ENCODE measurements around the gene CLDN24. TPM values are rescaled to one million over a fixed set of nuclear protein-coding genes. Genes with fewer than 3 reads are reported as not detected.
"Not testable (repeated sequence)": the region's sequence is repeated elsewhere in the genome, so short reads cannot be mapped to it uniquely, and the experiment has no call there.

Gene CLDN24
- total and polyA plus RNA-seq, 5 donors from 2014 or later: not detected

DNA sequence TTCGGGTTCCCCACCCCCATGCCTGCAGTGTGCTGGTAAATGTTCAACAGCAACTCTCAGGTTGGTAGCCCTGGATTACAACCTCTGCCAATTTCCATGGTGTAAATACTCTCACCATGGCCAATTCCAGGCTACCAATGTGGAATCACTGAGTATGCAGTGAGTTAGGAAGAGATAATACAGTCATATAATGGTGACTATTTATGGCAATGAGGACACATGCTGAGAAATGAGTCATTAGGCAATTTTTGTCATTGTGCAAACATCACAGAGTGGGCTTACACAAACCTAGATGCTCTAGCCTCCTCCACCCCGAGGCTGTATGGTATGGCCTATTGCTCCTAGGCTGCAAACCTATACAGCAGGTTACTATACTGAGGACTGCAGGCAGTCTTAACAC lies 4.6 kb upstream of the CLDN24 start:
- H3K4me1 Mint-ChIP-seq: no peaks in the 10 kb centered on the region
- no peaks in the 10 kb centered on the region for H3K36me3 ChIP-seq (ENCODE audit: control insufficient read depth, insufficient read depth, low read length)
- no peaks in the 10 kb centered on the region for H3K4me1 ChIP-seq (ENCODE audit: control insufficient read depth, insufficient read depth, low read length, poor library complexity, severe bottlenecking)
- H3K4me3 ChIP-seq (ENCODE audit: low read depth, low read length): no peak overlapping the region
- DNase-seq (no peak), ATAC-seq (ENCODE audit: low read depth in 2 of 2) (no peak)
- H3K27me3 ChIP-seq (ENCODE audit: control insufficient read depth, insufficient read depth, low read length): no peaks in the 10 kb centered on the region
- H3K9me3 Mint-ChIP-seq: no peaks in the 10 kb centered on the region
- H3K36me3 Mint-ChIP-seq: peaks cover 5% of the 10 kb centered on the region
- H3K4me3 Mint-ChIP-seq: no peak overlapping the region
- H3K9me3 ChIP-seq (ENCODE audit: control insufficient read depth in 2 of 2, low read length in 2 of 2): no peaks in the 10 kb centered on the region
- no peak overlapping the region for H3K27ac Mint-ChIP-seq
- no peaks in the 10 kb centered on the region for H3K27me3 Mint-ChIP-seq
- no peak overlapping the region for H3K27ac ChIP-seq (ENCODE audit: insufficient read depth, low read length, poor library complexity, severe bottlenecking)

GRCh38 chr4:183326387-183326786 lies 4.2 kb upstream of the CLDN24 start:
- H3K27me3 Mint-ChIP-seq; H3K9me3 Mint-ChIP-seq; H3K4me1 Mint-ChIP-seq; H3K36me3 Mint-ChIP-seq; DNase-seq; H3K4me1 ChIP-seq (ENCODE audit: control insufficient read depth, insufficient read depth, low read length, poor library complexity, severe bottlenecking); H3K4me3 Mint-ChIP-seq; ATAC-seq (ENCODE audit: low read depth in 2 of 2); H3K4me3 ChIP-seq (ENCODE audit: low read depth, low read length); H3K27ac Mint-ChIP-seq; H3K27ac ChIP-seq (ENCODE audit: insufficient read depth, low read length, poor library complexity, severe bottlenecking); H3K36me3 ChIP-seq (ENCODE audit: control insufficient read depth, insufficient read depth, low read length); H3K9me3 ChIP-seq (ENCODE audit: control insufficient read depth in 2 of 2, low read length in 2 of 2); H3K27me3 ChIP-seq (ENCODE audit: control insufficient read depth, insufficient read depth, low read length): not testable (repeated sequence)

DNA sequence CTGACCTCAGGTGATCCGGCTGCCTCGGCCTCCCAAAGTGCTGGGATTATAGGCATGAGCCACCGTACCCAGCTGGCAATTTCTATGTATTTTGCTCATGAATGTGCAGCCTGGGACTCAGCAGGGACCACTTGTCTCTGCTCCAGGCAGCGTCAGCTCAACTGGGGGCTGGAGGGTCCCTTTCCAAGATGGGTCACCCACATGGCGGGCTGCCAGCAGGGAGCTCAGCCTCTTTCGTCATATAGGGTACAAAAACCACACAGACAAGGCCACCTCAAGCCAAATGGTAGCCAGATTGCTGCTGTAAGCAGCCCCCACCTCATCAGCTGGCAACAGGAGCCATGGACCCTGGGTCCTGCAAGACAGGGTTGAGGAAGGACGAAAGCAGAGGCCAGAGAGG lies 2.4 kb upstream of the CLDN24 start:
- Mint-ChIP-seq H3K27ac (no peak overlapping the region), H3K4me3 (no peak overlapping the region), H3K36me3 (peaks cover 5% of the 10 kb centered on the region), H3K4me1 (no peaks in the 10 kb centered on the region), H3K27me3 (peaks cover 8% of the 10 kb centered on the region), H3K9me3 (no peaks in the 10 kb centered on the region)
- Histone ChIP-seq H3K36me3 (ENCODE audit: control insufficient read depth, insufficient read depth, low read length) (no peaks in the 10 kb centered on the region), H3K27ac (ENCODE audit: insufficient read depth, low read length, poor library complexity, severe bottlenecking) (no peak overlapping the region), H3K4me1 (ENCODE audit: control insufficient read depth, insufficient read depth, low read length, poor library complexity, severe bottlenecking) (no peaks in the 10 kb centered on the region), H3K27me3 (ENCODE audit: control insufficient read depth, insufficient read depth, low read length) (no peaks in the 10 kb centered on the region), H3K4me3 (ENCODE audit: low read depth, low read length) (no peak overlapping the region), H3K9me3 (ENCODE audit: control insufficient read depth in 2 of 2, low read length in 2 of 2) (no peaks in the 10 kb centered on the region)
- no peak for DNase-seq
- no peak for ATAC-seq (ENCODE audit: low read depth in 2 of 2)

GRCh38 chr4:183324056-183324455 lies 1.8 kb upstream of the CLDN24 start:
- ATAC-seq (ENCODE audit: low read depth in 2 of 2); H3K4me1 ChIP-seq (ENCODE audit: control insufficient read depth, insufficient read depth, low read length, poor library complexity, severe bottlenecking); H3K27me3 ChIP-seq (ENCODE audit: control insufficient read depth, insufficient read depth, low read length); H3K4me1 Mint-ChIP-seq; H3K27me3 Mint-ChIP-seq; H3K36me3 Mint-ChIP-seq; H3K9me3 Mint-ChIP-seq; DNase-seq; H3K27ac ChIP-seq (ENCODE audit: insufficient read depth, low read length, poor library complexity, severe bottlenecking); H3K9me3 ChIP-seq (ENCODE audit: control insufficient read depth in 2 of 2, low read length in 2 of 2); H3K4me3 ChIP-seq (ENCODE audit: low read depth, low read length); H3K36me3 ChIP-seq (ENCODE audit: control insufficient read depth, insufficient read depth, low read length); H3K27ac Mint-ChIP-seq; H3K4me3 Mint-ChIP-seq: not testable (repeated sequence)

- H3K27me3 ChIP-seq (ENCODE audit: control insufficient read depth, insufficient read depth, low read length): no peaks in the 10 kb centered on the region
- DNase-seq (no peak), ATAC-seq (ENCODE audit: low read depth in 2 of 2) (no peak)
- H3K9me3 ChIP-seq (ENCODE audit: control insufficient read depth in 2 of 2, low read length in 2 of 2): no peaks in the 10 kb centered on the region
- no peak overlapping the region for H3K4me3 ChIP-seq (ENCODE audit: low read depth, low read length)
- Mint-ChIP-seq H3K27me3 (peaks cover 8% of the 10 kb centered on the region), H3K9me3 (no peaks in the 10 kb centered on the region), H3K27ac (no peak overlapping the region), H3K4me1 (no peaks in the 10 kb centered on the region), H3K36me3 (peaks cover 5% of the 10 kb centered on the region), H3K4me3 (no peak overlapping the region)
- H3K36me3 ChIP-seq (ENCODE audit: control insufficient read depth, insufficient read depth, low read length): no peaks in the 10 kb centered on the region
- H3K4me1 ChIP-seq (ENCODE audit: control insufficient read depth, insufficient read depth, low read length, poor library complexity, severe bottlenecking): no peaks in the 10 kb centered on the region
- no peak overlapping the region for H3K27ac ChIP-seq (ENCODE audit: insufficient read depth, low read length, poor library complexity, severe bottlenecking)
Observed at GRCh38 chr4:183323295-183323694, 1.1 kb upstream of the CLDN24 start.

GRCh38 chr4:183321516-183321915 lies 710 bp downstream of the CLDN24 start:
- Histone ChIP-seq H3K4me1 (ENCODE audit: control insufficient read depth, insufficient read depth, low read length, poor library complexity, severe bottlenecking) (no peaks in the 10 kb centered on the region), H3K27ac (ENCODE audit: insufficient read depth, low read length, poor library complexity, severe bottlenecking) (no peak overlapping the region), H3K36me3 (ENCODE audit: control insufficient read depth, insufficient read depth, low read length) (no peaks in the 10 kb centered on the region), H3K9me3 (ENCODE audit: control insufficient read depth in 2 of 2, low read length in 2 of 2) (no peaks in the 10 kb centered on the region), H3K27me3 (ENCODE audit: control insufficient read depth, insufficient read depth, low read length) (no peaks in the 10 kb centered on the region), H3K4me3 (ENCODE audit: low read depth, low read length) (no peak overlapping the region)
- H3K27me3 Mint-ChIP-seq: peaks cover 8% of the 10 kb centered on the region
- H3K9me3 Mint-ChIP-seq: no peaks in the 10 kb centered on the region
- H3K4me1 Mint-ChIP-seq: no peaks in the 10 kb centered on the region
- DNase-seq (no peak), ATAC-seq (ENCODE audit: low read depth in 2 of 2) (no peak)
- no peak overlapping the region for H3K27ac Mint-ChIP-seq
- H3K36me3 Mint-ChIP-seq: peaks cover 2% of the 10 kb centered on the region
- no peak overlapping the region for H3K4me3 Mint-ChIP-seq

GRCh38 chr4:183321079-183321478 lies 1.1 kb downstream of the CLDN24 start:
- H3K27ac ChIP-seq (ENCODE audit: insufficient read depth, low read length, poor library complexity, severe bottlenecking): no peak overlapping the region
- H3K36me3 Mint-ChIP-seq: no peaks in the 10 kb centered on the region
- peaks cover 8% of the 10 kb centered on the region for H3K27me3 Mint-ChIP-seq
- H3K27ac Mint-ChIP-seq: no peak overlapping the region
- H3K4me3 Mint-ChIP-seq: no peak overlapping the region
- no peaks in the 10 kb centered on the region for H3K27me3 ChIP-seq (ENCODE audit: control insufficient read depth, insufficient read depth, low read length)
- no peaks in the 10 kb centered on the region for H3K4me1 ChIP-seq (ENCODE audit: control insufficient read depth, insufficient read depth, low read length, poor library complexity, severe bottlenecking)
- no peaks in the 10 kb centered on the region for H3K4me1 Mint-ChIP-seq
- DNase-seq (no peak), ATAC-seq (ENCODE audit: low read depth in 2 of 2) (no peak)
- H3K4me3 ChIP-seq (ENCODE audit: low read depth, low read length): no peak overlapping the region
- no peaks in the 10 kb centered on the region for H3K36me3 ChIP-seq (ENCODE audit: control insufficient read depth, insufficient read depth, low read length)
- no peaks in the 10 kb centered on the region for H3K9me3 Mint-ChIP-seq
- H3K9me3 ChIP-seq (ENCODE audit: control insufficient read depth in 2 of 2, low read length in 2 of 2): no peaks in the 10 kb centered on the region

DNA sequence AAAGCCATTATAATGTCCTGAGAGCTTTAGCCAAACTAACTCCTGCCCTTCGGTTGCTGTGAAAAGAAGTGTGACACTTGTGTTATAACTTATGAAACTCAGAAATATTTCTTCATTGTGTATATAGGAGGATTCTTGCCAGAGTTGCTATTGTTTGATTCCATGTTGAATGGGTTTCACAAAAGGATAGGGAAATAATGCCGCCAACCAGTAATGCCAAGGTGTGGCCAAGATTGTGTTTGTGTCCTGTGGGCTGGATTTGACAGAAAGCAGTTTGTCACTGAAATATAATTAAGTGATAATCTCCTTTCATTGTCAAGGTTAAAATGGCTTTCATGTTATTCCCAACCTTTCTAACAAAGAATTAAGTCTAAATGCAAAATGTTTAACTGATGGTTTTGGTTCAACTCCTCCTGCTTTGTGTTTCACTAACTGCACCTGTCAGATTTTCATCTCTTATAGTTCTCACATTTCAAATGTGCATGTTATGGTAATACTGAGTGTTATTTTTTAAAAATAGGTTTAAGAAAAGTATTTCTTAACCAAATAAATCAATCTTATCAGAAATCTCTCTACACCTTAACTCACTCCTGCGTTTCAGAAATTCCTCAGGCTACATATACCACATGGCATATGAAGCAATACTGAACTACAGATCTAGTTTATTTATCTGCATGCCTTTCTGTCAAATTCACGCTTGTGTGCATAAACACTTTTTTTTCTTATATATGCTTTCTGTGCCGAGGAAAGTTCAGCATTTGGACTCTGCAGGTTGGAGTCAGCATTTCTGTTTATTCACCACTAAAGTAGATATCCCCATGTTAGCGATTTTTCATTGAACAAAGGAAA lies 1.8 kb downstream of the CLDN24 start, which contains the start of gene CLDN22:
Gene CLDN22, minus strand, starts transcription at position 66 of the 849 bp plus-strand sequence. Its CDS starts 58 bp downstream, at position 8.
- DNase-seq: no peak
- Histone ChIP-seq H3K27me3 (ENCODE audit: control insufficient read depth, insufficient read depth, low read length) (no peaks in the 10 kb centered on the region), H3K27ac (ENCODE audit: insufficient read depth, low read length, poor library complexity, severe bottlenecking) (no peak within 1 kb of the TSS), H3K9me3 (ENCODE audit: control insufficient read depth in 2 of 2, low read length in 2 of 2) (no peaks in the 10 kb centered on the region), H3K4me1 (ENCODE audit: control insufficient read depth, insufficient read depth, low read length, poor library complexity, severe bottlenecking) (no peaks in the 10 kb centered on the region), H3K4me3 (ENCODE audit: low read depth, low read length) (no peak within 1 kb of the TSS), H3K36me3 (ENCODE audit: control insufficient read depth, insufficient read depth, low read length) (no peaks in the 10 kb centered on the region)
- no peak within 1 kb of the TSS for H3K4me3 Mint-ChIP-seq
- H3K9me3 Mint-ChIP-seq: no peaks in the 10 kb centered on the region
- no peaks in the 10 kb centered on the region for H3K4me1 Mint-ChIP-seq
- ATAC-seq (ENCODE audit: low read depth in 2 of 2): no peak
- H3K27me3 Mint-ChIP-seq: peaks cover 8% of the 10 kb centered on the region
- no peak within 1 kb of the TSS for H3K27ac Mint-ChIP-seq
- H3K36me3 Mint-ChIP-seq: no peaks in the 10 kb centered on the region

Measured in CD4-positive, CD25-positive, alpha-beta regulatory T cell (primary cell).